Ovary (tissue), 3 donors: ENCODE data around the gene ANXA5.

Experiments
- CTCF ChIP-seq, 3 donors: fragments of 450-650 bp in 2 of 3; fragments of 200-600 bp in 1 of 3; IDR thresholded peaks; one replicate each; pipeline versions ENCODE4 v1.5.1 to v1.8.0; 2016 to 2022; ENCODE audit warnings: antibody characterized with exemption in 3 of 3, mild to moderate bottlenecking in 1 of 3
- POLR2A ChIP-seq: fragments of 450-650 bp; IDR thresholded peaks from one replicate; pipeline ENCODE4 v1.6.1; 2017; ENCODE audit warnings: antibody characterized with exemption, mild to moderate bottlenecking, moderate library complexity
- donor health status: DM: no; HTN: no; CAD: no.

DNA sequence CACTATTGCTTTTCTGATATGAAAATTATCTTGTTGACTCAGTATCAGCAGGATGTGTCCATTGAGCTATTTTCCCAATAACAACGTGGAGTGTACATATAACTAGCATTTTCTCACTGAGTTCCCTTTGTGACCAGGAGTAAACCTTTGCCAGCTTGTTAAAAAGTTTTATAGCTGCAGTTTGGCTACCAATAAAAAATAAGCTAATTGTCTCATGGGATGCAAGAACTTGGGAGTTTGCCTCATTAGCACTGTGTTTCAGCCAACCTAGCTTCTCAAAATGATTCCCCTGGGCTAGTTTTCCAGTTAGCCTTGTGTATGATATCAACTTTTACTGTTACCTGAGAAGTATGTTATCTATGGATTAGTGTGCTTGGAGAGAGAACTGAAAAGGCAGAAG, 24.9 kb upstream of the ANXA5 start:
- TF ChIP-seq POLR2A (no peak), CTCF (IDR thresholded peaks at IDR 0.05) (no peak)
